Right lobe of liver (tissue), 4 donors: Measurements from ENCODE around the gene CPTP.

Experiments used
- POLR2A ChIP-seq: fragments of 450-650 bp; IDR thresholded peaks from one replicate; pipeline ENCODE4 v1.6.1; 2017; ENCODE audit warnings: antibody characterized with exemption, mild to moderate bottlenecking
- TF ChIP-seq, protein P1 (sequence below), 4 donors: fragments of 200-600 bp in 3 of 4; fragments of 450-650 bp in 1 of 4; IDR thresholded peaks; one replicate each; pipeline versions ENCODE4 v1.5.1 to v1.8.0; 2016 to 2022; ENCODE audit warnings: antibody characterized with exemption in 4 of 4, mild to moderate bottlenecking in 2 of 4
- donor health status: DM: no; HTN: no; CAD: no.
- donor health status: DM: no; HTN: no; CAD: no.
- donor health status: DM: no; HTN: yes; CAD: no.

DNA sequence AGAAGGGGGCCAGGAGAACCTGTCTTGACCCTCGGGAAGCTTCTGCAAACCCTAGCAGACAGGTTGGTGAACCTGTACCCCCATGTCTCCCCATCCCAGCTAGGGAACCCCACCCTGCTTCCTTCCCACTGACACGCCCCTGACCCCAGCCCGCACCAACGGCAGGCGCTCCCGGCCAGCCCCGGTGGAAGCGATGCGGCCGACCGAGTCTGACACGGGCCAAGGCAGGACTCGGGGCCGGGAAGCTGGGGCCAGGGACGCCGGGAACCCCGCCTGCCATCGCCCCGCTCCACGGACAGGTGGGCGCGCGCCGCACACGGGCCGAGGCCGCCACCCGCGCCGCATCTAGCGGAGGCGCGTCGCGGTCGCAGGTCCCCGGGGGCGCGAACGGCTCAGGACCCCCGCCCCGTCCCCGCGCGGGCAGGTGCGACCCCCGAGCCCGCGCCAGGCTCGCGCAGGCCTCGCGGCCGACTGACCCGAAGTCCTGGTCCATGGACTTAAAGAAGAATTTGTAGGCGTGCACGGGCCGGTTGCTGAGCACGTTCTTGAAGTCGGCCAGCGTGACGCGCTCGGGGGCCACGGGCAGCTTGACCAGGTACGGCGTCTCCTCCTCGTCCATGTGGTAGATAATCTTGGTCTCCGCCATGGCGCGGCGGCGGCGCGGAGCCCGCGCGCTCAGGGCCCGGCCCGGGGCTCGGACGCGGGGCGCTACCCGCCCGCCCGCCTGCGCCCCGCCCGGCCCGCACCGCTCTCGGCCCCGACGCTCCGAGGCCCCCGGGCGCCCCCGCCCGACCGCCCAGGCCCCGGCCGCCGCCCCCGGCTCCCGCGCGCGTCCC is 24.0 kb downstream of the CPTP start:
- TF ChIP-seq, protein P1, sequence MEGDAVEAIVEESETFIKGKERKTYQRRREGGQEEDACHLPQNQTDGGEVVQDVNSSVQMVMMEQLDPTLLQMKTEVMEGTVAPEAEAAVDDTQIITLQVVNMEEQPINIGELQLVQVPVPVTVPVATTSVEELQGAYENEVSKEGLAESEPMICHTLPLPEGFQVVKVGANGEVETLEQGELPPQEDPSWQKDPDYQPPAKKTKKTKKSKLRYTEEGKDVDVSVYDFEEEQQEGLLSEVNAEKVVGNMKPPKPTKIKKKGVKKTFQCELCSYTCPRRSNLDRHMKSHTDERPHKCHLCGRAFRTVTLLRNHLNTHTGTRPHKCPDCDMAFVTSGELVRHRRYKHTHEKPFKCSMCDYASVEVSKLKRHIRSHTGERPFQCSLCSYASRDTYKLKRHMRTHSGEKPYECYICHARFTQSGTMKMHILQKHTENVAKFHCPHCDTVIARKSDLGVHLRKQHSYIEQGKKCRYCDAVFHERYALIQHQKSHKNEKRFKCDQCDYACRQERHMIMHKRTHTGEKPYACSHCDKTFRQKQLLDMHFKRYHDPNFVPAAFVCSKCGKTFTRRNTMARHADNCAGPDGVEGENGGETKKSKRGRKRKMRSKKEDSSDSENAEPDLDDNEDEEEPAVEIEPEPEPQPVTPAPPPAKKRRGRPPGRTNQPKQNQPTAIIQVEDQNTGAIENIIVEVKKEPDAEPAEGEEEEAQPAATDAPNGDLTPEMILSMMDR (IDR thresholded peaks at IDR 0.05), result no peak
- no peak for TF ChIP-seq POLR2A
